HepG2 (cell line): ENCODE results near the gene SSBP4. TPM values are rescaled to one million over a fixed set of nuclear protein-coding genes. Genes with fewer than 3 reads are reported as not detected.

Experiments
- ATAC-seq: fragments of 200-7000 bp; cut with Tn5 transposase; 3 replicates; pipeline ENCODE4 v1.9.1; 2020; ENCODE audit warnings: mild to moderate bottlenecking, moderate library complexity
- BruUV-seq: library from RNA; stranded (reverse); fragments of 400-500 nt; replicated peaks from 2 replicates; lab custom pipeline; 2021; lab: Mats Ljungman, UMichigan
- CTCF ChIA-PET: fragments of 300-600 bp; formaldehyde crosslinking; extraction: SDS; loops from one replicate; lab custom pipeline; 2021; ENCODE audit warnings: low total read pairs, inconsistent platforms, low intra/inter-chr PET ratio; lab: Yijun Ruan, JAX
- POLR2A ChIA-PET: fragments of 350-600 bp; sonication (Branson Sonifier 250); formaldehyde crosslinking; loops from one replicate; lab custom pipeline; 2020; ENCODE audit warnings: antibody characterized with exemption, inconsistent platforms; lab: Yijun Ruan, JAX
- DNase-seq: peaks from one replicate; pipeline ENCODE4 v3.0.0-alpha.2; 2015; ENCODE audit warnings: low spot score
- FAIRE-seq: peaks from 3 replicates; lab custom pipeline; 2011; peaks lifted over from hg19 to GRCh38; lab: Jason Lieb, UNC
- H2AFZ ChIP-seq: one replicate; pipeline ENCODE4 v1.6.1; 2011; ENCODE audit warnings: low read length, inconsistent platforms
- H3K27ac ChIP-seq: fragments of 300-600 bp; 3 replicates; pipeline ENCODE4 v1.8.0; 2011; ENCODE audit warnings: mixed run types, mild to moderate bottlenecking, mixed read lengths, low read length, inconsistent platforms; ENCODE audit not compliant: insufficient read depth; ENCODE audit errors: extremely low read length
- H3K27me3 ChIP-seq, 2 experiments: fragments of 200-600 bp in 1 of 2; 2 replicates in 1 of 2; 3 replicates in 1 of 2; pipeline versions ENCODE4 v1.6.0 to v1.8.0; 2011; ENCODE audit warnings: low read length in 2 of 2, mild to moderate bottlenecking in 2 of 2, moderate library complexity in 2 of 2, inconsistent platforms in 1 of 2; ENCODE audit not compliant: insufficient read depth in 2 of 2, control insufficient read depth in 1 of 2
- H3K36me3 ChIP-seq, 2 experiments: fragments of 200-600 bp in 1 of 2; replicated peaks in 1 of 2; 2 replicates in 1 of 2; 3 replicates in 1 of 2; pipeline versions ENCODE4 v1.5.1 to v1.8.0; 2011; ENCODE audit warnings: low read length in 2 of 2, inconsistent platforms in 1 of 2; ENCODE audit not compliant: insufficient read depth in 2 of 2, control insufficient read depth in 1 of 2
- H3K4me1 ChIP-seq: 2 replicates; pipeline ENCODE4 v1.5.1; 2012; ENCODE audit warnings: low read length, inconsistent platforms; ENCODE audit not compliant: insufficient read depth
- H3K4me2 ChIP-seq: 2 replicates; pipeline ENCODE4 v1.6.0; 2011; ENCODE audit warnings: low read depth, low read length, inconsistent platforms
- H3K4me3 ChIP-seq, 3 experiments: fragments of 200-600 bp in 1 of 3; sonication (generic), shearing (Covaris generic) in 1 of 3; replicated peaks in 1 of 3; 2 replicates each; pipeline ENCODE4 v1.5.1; 2011 to 2016; ENCODE audit warnings: low read length in 3 of 3, inconsistent platforms in 2 of 3, low read depth in 2 of 3, mild to moderate bottlenecking in 2 of 3, control low read depth in 1 of 3, mixed read lengths in 1 of 3; ENCODE audit not compliant: insufficient read depth in 1 of 3
- H3K79me2 ChIP-seq: one replicate; pipeline ENCODE4 v1.6.1; 2011; ENCODE audit warnings: low read length, inconsistent platforms; ENCODE audit not compliant: insufficient read depth
- H3K9ac ChIP-seq: 2 replicates; pipeline ENCODE4 v1.6.0; 2011; ENCODE audit warnings: mild to moderate bottlenecking, low read depth, low read length, inconsistent platforms; ENCODE audit not compliant: insufficient read depth
- H3K9me3 ChIP-seq: 2 replicates; pipeline ENCODE4 v1.5.1; 2012; ENCODE audit warnings: mild to moderate bottlenecking, low read length
- H4K20me1 ChIP-seq: 2 replicates; pipeline ENCODE4 v1.6.0; 2011; ENCODE audit warnings: inconsistent platforms, mild to moderate bottlenecking, low read length, moderate library complexity; ENCODE audit not compliant: insufficient read depth
- CTCF ChIP-seq: sonication (generic); formaldehyde crosslinking; IDR thresholded peaks from 2 replicates; pipeline ENCODE4 v1.5.0; 2020; ENCODE audit warnings: mild to moderate bottlenecking, missing genetic modification reagents, moderate library complexity
- HDAC1 ChIP-seq: sonication (generic); formaldehyde crosslinking; IDR thresholded peaks from 2 replicates; pipeline ENCODE4 v1.5.1; 2020; ENCODE audit warnings: mild to moderate bottlenecking, missing genetic modification reagents
- HMGXB4 ChIP-seq, 2 experiments: sonication (generic) in 1 of 2; formaldehyde crosslinking in 1 of 2; IDR thresholded peaks; 2 replicates each; pipeline versions ENCODE4 v1.4.0 to v1.6.1; 2018 to 2020; ENCODE audit warnings: missing genetic modification reagents in 2 of 2, borderline replicate concordance in 1 of 2, low read depth in 1 of 2, mild to moderate bottlenecking in 1 of 2, missing biosample characterization in 1 of 2
- IKZF1 ChIP-seq: fragments of 450-650 bp; IDR thresholded peaks from 2 replicates; pipeline ENCODE4 v1.7.1; 2016
- MAF1 ChIP-seq: sonication (generic); formaldehyde crosslinking; IDR thresholded peaks from 2 replicates; pipeline ENCODE4 v1.5.0; 2020; ENCODE audit warnings: missing genetic modification reagents, borderline replicate concordance
- RARA ChIP-seq: IDR thresholded peaks from 2 replicates; pipeline ENCODE4 v1.6.1; 2016; ENCODE audit warnings: missing genetic modification reagents, missing compliant biosample characterization
- RXRA ChIP-seq: sonication (generic); formaldehyde crosslinking; IDR thresholded peaks from 2 replicates; pipeline ENCODE4 v1.5.1; 2020; ENCODE audit warnings: missing genetic modification reagents
- SALL1 ChIP-seq: sonication (generic); formaldehyde crosslinking; IDR thresholded peaks from 2 replicates; pipeline ENCODE4 v1.8.0; 2022; ENCODE audit warnings: mild to moderate bottlenecking, missing genetic modification reagents
- SPEN ChIP-seq: sonication (generic); formaldehyde crosslinking; IDR thresholded peaks from 2 replicates; pipeline ENCODE4 v1.5.1; 2020; ENCODE audit warnings: low read depth, mild to moderate bottlenecking, missing genetic modification reagents
- TBP ChIP-seq: sonication (generic); formaldehyde crosslinking; IDR thresholded peaks from 2 replicates; pipeline ENCODE4 v1.5.0; 2020; ENCODE audit warnings: missing genetic modification reagents
- YY1 ChIP-seq: IDR thresholded peaks from 2 replicates; pipeline ENCODE4 v1.6.1; 2011; ENCODE audit warnings: low read length, low read depth, moderate library complexity, mild to moderate bottlenecking; ENCODE audit not compliant: insufficient read depth, insufficient replicate concordance
- ZHX1 ChIP-seq: sonication (generic); formaldehyde crosslinking; IDR thresholded peaks from 2 replicates; pipeline ENCODE4 v1.8.1; 2022; ENCODE audit warnings: low read depth, mild to moderate bottlenecking, missing genetic modification reagents
- ZNF713 ChIP-seq: sonication (generic); formaldehyde crosslinking; IDR thresholded peaks from 2 replicates; pipeline ENCODE4 v1.4.0; 2020; ENCODE audit warnings: mild to moderate bottlenecking, missing genetic modification reagents
- ZSCAN30 ChIP-seq: sonication (generic); formaldehyde crosslinking; IDR thresholded peaks from 2 replicates; pipeline ENCODE4 v1.5.0; 2020; ENCODE audit warnings: mild to moderate bottlenecking, missing genetic modification reagents
- WGBS: methylation state at CpG from one replicate; pipeline ENCODE4 v1.1.6; 2017; ENCODE audit warnings: low lambda C conversion rate; 5-methylcytosine and 5-hydroxymethylcytosine counted together
- in situ Hi-C: cut with HindIII; loops from 2 replicates; pipeline ENCODE4 v1.10.0; 2017; ENCODE audit warnings: low pct_unique_long_range_greater_than_20kb; ENCODE audit not compliant: extremely low pct_ligation_motif_present
- intact Hi-C: fragments of 100-400 bp; cut with micrococcal nuclease; formaldehyde crosslinking; loops from one replicate; pipeline ENCODE4 v1.10.0; 2022; ENCODE audit not compliant: unreplicated experiment
- polyA plus RNA-seq, 8 experiments: library from polyadenylated mRNA; depleted of rRNA in 3 of 8; stranded (reverse) in 7 of 8; unstranded in 1 of 8; fragments of >200 nt; fragmentation: Illumina TruSeq in 4 of 8; extraction: Trizol in 4 of 8; gene quantifications; 2 replicates each; pipeline versions ENCODE4 v1.2.1 to v1.2.3, GENCODE V29; 2011 to 2016; ENCODE audit warnings: low read depth in 4 of 8, missing spikeins in 1 of 8, mixed read lengths in 1 of 8; ENCODE audit not compliant: insufficient read depth in 1 of 8
- total RNA-seq, 5 experiments: library from RNA; depleted of rRNA; stranded (reverse); fragments of >200 nt; fragmentation: Illumina TruSeq; extraction: Trizol; gene quantifications; 2 replicates each; pipeline ENCODE4 v1.2.3, GENCODE V29; 2016; ENCODE audit warnings: low read depth in 1 of 5
- TF ChIP-seq, protein P1 (sequence below): sonication (generic); formaldehyde crosslinking; IDR thresholded peaks from 2 replicates; pipeline ENCODE4 v1.8.0; 2022; ENCODE audit warnings: missing genetic modification reagents, mild to moderate bottlenecking, borderline replicate concordance

Gene SSBP4
- total and polyA plus RNA-seq, 2 of the 13 experiments (the other 11 are each of a cell fraction or from before 2014, with no cell fraction given) = 20.8 to 39.5 TPM

DNA sequence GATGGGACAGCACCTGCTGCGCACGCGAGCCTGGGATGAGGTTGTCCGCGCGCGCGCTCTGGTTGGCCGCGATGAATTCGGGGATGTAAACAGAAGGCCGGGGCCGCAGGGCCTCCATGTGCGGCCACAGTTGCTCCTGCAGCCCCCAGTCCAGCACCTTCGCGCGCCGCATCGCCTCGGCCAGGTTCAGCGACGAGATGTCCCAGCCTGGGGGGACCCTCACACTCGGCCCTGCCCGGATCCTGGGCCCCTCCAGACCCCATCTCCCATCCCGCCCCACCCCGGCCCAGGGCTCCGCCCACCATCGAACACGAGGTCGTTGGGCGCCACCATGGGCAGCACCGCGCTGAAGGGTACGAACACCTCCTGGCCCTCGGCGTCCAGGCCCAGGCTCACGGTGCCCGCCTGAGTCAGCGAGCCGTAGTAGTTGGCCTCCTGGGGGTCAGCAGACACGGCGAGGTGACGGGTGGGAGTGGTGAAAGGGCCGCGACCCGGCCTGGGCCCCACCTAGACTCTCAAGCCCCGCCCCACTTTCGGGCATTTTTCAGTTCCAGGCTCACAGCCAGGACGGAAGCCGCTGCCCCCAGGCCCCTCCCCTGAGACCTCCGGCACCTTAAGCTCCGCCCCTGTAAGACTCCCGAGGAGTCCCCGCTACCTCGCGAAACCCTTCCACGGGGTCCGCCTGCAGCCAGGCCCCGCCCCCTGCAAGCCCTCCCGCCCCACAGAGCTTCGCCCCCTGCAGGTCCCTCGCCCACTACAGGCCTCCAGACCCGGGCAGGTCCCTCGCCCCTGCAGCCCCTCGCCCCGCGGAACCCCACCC lies 17.7 kb downstream of the SSBP4 start:
- WGBS = 92% methylated on average over 16 of the region's 67 CpGs
- TF ChIP-seq SALL1 (CRISPR knock-in tag) (0 out of 2 replicates have a peak, but pooled peaks have one; percentile 13), SPEN (CRISPR knock-in tag) (no peak), ZNF713 (no peak), HMGXB4 (CRISPR knock-in tag; IDR thresholded peaks at IDR 0.05; ENCODE audit: borderline replicate concordance in 1 of 2, low read depth in 1 of 2) (no peak), TBP (no peak), IKZF1 (no peak), RARA (CRISPR knock-in tag) (peak; percentile 74), RXRA (CRISPR knock-in tag) (peak; percentile 70), ZSCAN30 (CRISPR knock-in tag) (no peak), HDAC1 (CRISPR knock-in tag) (no peak), MAF1 (CRISPR knock-in tag) (no peak), CTCF (CRISPR knock-in tag) (no peak), YY1 (no peak), ZHX1 (0 out of 2 replicates have a peak, but pooled peaks have one; percentile 39)
- TF ChIP-seq, protein P1, sequence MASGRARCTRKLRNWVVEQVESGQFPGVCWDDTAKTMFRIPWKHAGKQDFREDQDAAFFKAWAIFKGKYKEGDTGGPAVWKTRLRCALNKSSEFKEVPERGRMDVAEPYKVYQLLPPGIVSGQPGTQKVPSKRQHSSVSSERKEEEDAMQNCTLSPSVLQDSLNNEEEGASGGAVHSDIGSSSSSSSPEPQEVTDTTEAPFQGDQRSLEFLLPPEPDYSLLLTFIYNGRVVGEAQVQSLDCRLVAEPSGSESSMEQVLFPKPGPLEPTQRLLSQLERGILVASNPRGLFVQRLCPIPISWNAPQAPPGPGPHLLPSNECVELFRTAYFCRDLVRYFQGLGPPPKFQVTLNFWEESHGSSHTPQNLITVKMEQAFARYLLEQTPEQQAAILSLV (CRISPR knock-in tag) = 0 out of 2 replicates have a peak, but pooled peaks have one; percentile 20

More for the DNA sequence above, 17.7 kb downstream of the SSBP4 start:
- peak; percentile 9 for ATAC-seq
- intact Hi-C loops = no loop called here
- Histone ChIP-seq H2AFZ (no peak overlapping the region), H3K9me3 (no peaks in the 10 kb centered on the region), H3K4me2 (peak overlapping the region; percentile 49), H3K4me1 (peaks cover 39% of the 10 kb centered on the region), H3K9ac (no peak overlapping the region), H3K79me2 (no peaks in the 10 kb centered on the region), H3K36me3 (peaks cover 0 to 3% of the 10 kb centered on the region in 2 experiments; a peak in 1 of 5 replicates), H3K27me3 (no peaks in the 10 kb centered on the region), H3K27ac (no peak overlapping the region), H4K20me1 (peaks cover 8% of the 10 kb centered on the region; the same call in 1 of the 2 replicates), H3K4me3 (peak overlapping the region in 2 of 3 experiments; percentile 72 to 75; a peak in 3 of 6 replicates)
- in situ Hi-C loops = no loop called here
- peak; percentile 57 for DNase-seq
- FAIRE-seq = no peak
- POLR2A ChIA-PET = interaction anchor here (0.6 kb wide), 1 partner anchor 51 kb away, joined by 3 read pairs; the partner anchor contains the start of gene GDF15
- CTCF ChIA-PET = no interaction called here
- no TSS peak for BruUV-seq
